ENCODE measurements around the gene NAGPA.

GRCh38 chr16:5015351-5015750, 18.4 kb downstream of the NAGPA start:
- no peak for TF ChIP-seq REST (IDR thresholded peaks at IDR 0.05; ENCODE audit: unreplicated experiment)
- no peak for TF ChIP-seq CTCF (conservative IDR thresholded peaks at IDR 0.05; ENCODE audit: low read depth in 2 of 2)
- TF ChIP-seq POLR2AphosphoS5 (IDR thresholded peaks at IDR 0.05; ENCODE audit: low read depth), result no peak
